ENCODE results near the gene ASIC4. TPM values are rescaled to one million over a fixed set of nuclear protein-coding genes. Genes with fewer than 3 reads are reported as not detected.

The ASIC4 gene
- total and polyA plus RNA-seq, 2 of the 13 experiments (the other 11 are each of a cell fraction or from before 2014, with no cell fraction given), result 0.03 TPM; not detected in 1

DNA sequence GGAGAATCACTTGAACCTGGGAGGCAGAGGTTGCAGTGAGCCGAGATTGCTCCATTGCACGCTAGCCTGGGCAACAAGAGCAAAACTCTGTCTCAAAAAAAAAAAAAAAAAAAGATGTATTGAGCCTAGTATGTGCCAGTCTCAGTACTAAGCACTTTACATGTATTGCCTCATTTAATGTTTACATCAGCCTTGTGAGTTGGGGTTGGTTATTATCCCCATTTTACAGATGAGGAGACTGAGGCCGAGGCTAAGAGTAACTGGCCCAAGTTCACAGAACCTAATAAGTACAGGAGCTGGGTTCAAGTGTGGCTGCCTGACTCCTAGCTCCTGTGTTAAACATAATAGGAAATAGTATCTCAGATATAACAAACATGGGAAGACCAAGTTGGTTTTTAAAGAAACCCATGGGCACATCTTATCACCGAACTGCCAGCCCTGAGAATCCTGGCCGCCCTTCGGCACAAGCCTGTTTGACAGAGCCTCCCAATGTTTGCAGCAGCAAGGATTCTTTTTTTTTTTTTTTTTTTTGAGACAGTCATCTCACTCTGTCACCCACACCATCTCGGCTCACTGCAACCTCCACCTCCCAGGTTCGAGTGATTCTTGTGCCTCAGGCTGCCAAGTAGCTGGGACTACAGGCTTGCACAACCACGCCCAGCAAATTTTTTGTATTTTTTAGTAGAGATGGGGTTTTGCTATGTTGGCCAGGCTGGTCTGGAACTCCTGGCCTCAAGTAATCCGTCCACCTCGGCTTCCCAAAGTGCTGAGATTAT is 39.8 kb upstream of the ASIC4 start:
- FAIRE-seq (no peak), ATAC-seq (no peak), DNase-seq (ENCODE audit: low spot score) (no peak)
- TF ChIP-seq ZNF629 (CRISPR knock-in tag; conservative IDR thresholded peaks at IDR 0.05) (peak; percentile 82), NBN (conservative IDR thresholded peaks at IDR 0.05) (no peak), HOXD1 (CRISPR knock-in tag; IDR thresholded peaks at IDR 0.05) (no peak)
- peaks cover 11 to 82% of the 10 kb centered on the region in 2 experiments; a peak in 4 of 5 replicates for H3K27me3 ChIP-seq (ENCODE audit: control insufficient read depth in 1 of 2, insufficient read depth in 2 of 2, low read length in 2 of 2)
- CTCF ChIA-PET (ENCODE audit: low intra/inter-chr PET ratio, low total read pairs), result no interaction called here
- no TSS peak for BruUV-seq (replicated peaks)
- no peaks in the 10 kb centered on the region for H3K9me3 ChIP-seq (ENCODE audit: low read length)
- H2AFZ ChIP-seq (ENCODE audit: low read length), result no peak overlapping the region
- H3K9ac ChIP-seq (ENCODE audit: insufficient read depth, low read depth, low read length), result no peak overlapping the region
- H3K79me2 ChIP-seq (ENCODE audit: insufficient read depth, low read length), result no peaks in the 10 kb centered on the region
- H4K20me1 ChIP-seq (ENCODE audit: insufficient read depth, low read length), result no peaks in the 10 kb centered on the region; the same call in 1 of the 2 replicates
- H3K4me2 ChIP-seq (ENCODE audit: low read depth, low read length), result no peak overlapping the region
- POLR2A ChIA-PET, result no interaction called here
- intact Hi-C loops (cut with micrococcal nuclease; ENCODE audit: unreplicated experiment), result no loop called here
- in situ Hi-C loops (cut with HindIII; ENCODE audit: extremely low pct_ligation_motif_present, low pct_unique_long_range_greater_than_20kb), result loop anchor here (10.0 kb wide), 1 partner anchor 50 kb away; no protein-coding TSS in a partner anchor
- H3K27ac ChIP-seq (ENCODE audit: extremely low read length, insufficient read depth, low read length), result no peak overlapping the region
- no peak overlapping the region for H3K4me3 ChIP-seq (replicated peaks in 1 of 3; ENCODE audit: insufficient read depth in 1 of 3, low read depth in 2 of 3, low read length in 3 of 3)
- H3K36me3 ChIP-seq (replicated peaks in 1 of 2; ENCODE audit: control insufficient read depth in 1 of 2, insufficient read depth in 2 of 2, low read length in 2 of 2), result no peaks in the 10 kb centered on the region
- WGBS (ENCODE audit: low lambda C conversion rate), result 7% methylated on average over 11 of the region's 11 CpGs
- H3K4me1 ChIP-seq (ENCODE audit: insufficient read depth, low read length), result no peaks in the 10 kb centered on the region

DNA sequence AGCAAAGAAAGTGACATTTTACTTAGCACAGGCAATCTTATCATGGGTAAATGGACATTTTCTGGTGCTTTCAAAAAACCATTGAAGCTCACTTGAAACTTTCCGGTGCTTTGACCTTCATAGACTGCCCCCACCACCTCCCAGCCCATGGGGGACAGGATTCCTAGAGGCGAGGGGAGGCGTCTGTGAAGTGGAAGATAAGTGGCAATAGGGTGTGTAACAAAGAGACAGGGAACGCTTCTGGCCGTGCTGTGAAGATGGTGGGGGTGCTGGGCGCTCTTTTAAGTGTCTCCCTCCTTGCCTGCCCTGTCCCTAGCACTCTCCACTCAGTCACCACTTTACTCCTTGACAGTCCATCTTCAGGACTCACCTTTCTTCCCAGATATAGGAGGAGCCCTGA is 39.0 kb upstream of the ASIC4 start:
- in situ Hi-C loops (cut with HindIII; ENCODE audit: extremely low pct_ligation_motif_present, low pct_unique_long_range_greater_than_20kb), result loop anchor here (10.0 kb wide), 1 partner anchor 50 kb away; no protein-coding TSS in a partner anchor
- ChIA-PET CTCF (ENCODE audit: low intra/inter-chr PET ratio, low total read pairs) (interaction anchor here (3.8 kb wide), 1 partner anchor 55 kb away, joined by 39 read pairs; no protein-coding TSS in a partner anchor), POLR2A (no interaction called here)
- intact Hi-C loops (cut with micrococcal nuclease; ENCODE audit: unreplicated experiment), result no loop called here
- Histone ChIP-seq H3K9ac (ENCODE audit: insufficient read depth, low read depth, low read length) (no peak overlapping the region), H3K4me3 (replicated peaks in 1 of 3; ENCODE audit: insufficient read depth in 1 of 3, low read depth in 2 of 3, low read length in 3 of 3) (no peak overlapping the region), H3K4me1 (ENCODE audit: insufficient read depth, low read length) (no peaks in the 10 kb centered on the region), H3K36me3 (replicated peaks in 1 of 2; ENCODE audit: control insufficient read depth in 1 of 2, insufficient read depth in 2 of 2, low read length in 2 of 2) (no peaks in the 10 kb centered on the region), H3K9me3 (ENCODE audit: low read length) (no peaks in the 10 kb centered on the region), H2AFZ (ENCODE audit: low read length) (no peak overlapping the region), H4K20me1 (ENCODE audit: insufficient read depth, low read length) (no peaks in the 10 kb centered on the region; the same call in 1 of the 2 replicates), H3K4me2 (ENCODE audit: low read depth, low read length) (no peak overlapping the region), H3K27me3 (ENCODE audit: control insufficient read depth in 1 of 2, insufficient read depth in 2 of 2, low read length in 2 of 2) (peaks cover 18 to 82% of the 10 kb centered on the region in 2 experiments), H3K27ac (ENCODE audit: extremely low read length, insufficient read depth, low read length) (no peak overlapping the region), H3K79me2 (ENCODE audit: insufficient read depth, low read length) (no peaks in the 10 kb centered on the region)
- FAIRE-seq (no peak), DNase-seq (ENCODE audit: low spot score) (no peak), ATAC-seq (no peak)
- 3% methylated on average over 6 of the region's 6 CpGs for WGBS (ENCODE audit: low lambda C conversion rate)
- no TSS peak for BruUV-seq (replicated peaks)
- TF ChIP-seq IRX3 (CRISPR knock-in tag; IDR thresholded peaks at IDR 0.05; ENCODE audit: borderline replicate concordance, low read depth) (no peak), ZMYM4 (CRISPR knock-in tag; IDR thresholded peaks at IDR 0.05) (no peak), PLRG1 (conservative IDR thresholded peaks at IDR 0.05) (no peak), SAFB2 (CRISPR knock-in tag; IDR thresholded peaks at IDR 0.05; ENCODE audit: borderline replicate concordance, low read depth) (no peak), PRPF4 (IDR thresholded peaks at IDR 0.05; ENCODE audit: low read depth, low read length, poor library complexity, severe bottlenecking) (no peak), HMG20B (CRISPR knock-in tag; conservative IDR thresholded peaks at IDR 0.05) (no peak), MTF1 (CRISPR knock-in tag; IDR thresholded peaks at IDR 0.05) (no peak), ZNF10 (CRISPR knock-in tag; IDR thresholded peaks at IDR 0.05; ENCODE audit: borderline replicate concordance, low read depth) (no peak)
- TF ChIP-seq, protein P1, sequence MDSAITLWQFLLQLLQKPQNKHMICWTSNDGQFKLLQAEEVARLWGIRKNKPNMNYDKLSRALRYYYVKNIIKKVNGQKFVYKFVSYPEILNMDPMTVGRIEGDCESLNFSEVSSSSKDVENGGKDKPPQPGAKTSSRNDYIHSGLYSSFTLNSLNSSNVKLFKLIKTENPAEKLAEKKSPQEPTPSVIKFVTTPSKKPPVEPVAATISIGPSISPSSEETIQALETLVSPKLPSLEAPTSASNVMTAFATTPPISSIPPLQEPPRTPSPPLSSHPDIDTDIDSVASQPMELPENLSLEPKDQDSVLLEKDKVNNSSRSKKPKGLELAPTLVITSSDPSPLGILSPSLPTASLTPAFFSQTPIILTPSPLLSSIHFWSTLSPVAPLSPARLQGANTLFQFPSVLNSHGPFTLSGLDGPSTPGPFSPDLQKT (CRISPR knock-in tag; IDR thresholded peaks at IDR 0.05; ENCODE audit: borderline replicate concordance), result no peak
- TF ChIP-seq, protein P2, sequence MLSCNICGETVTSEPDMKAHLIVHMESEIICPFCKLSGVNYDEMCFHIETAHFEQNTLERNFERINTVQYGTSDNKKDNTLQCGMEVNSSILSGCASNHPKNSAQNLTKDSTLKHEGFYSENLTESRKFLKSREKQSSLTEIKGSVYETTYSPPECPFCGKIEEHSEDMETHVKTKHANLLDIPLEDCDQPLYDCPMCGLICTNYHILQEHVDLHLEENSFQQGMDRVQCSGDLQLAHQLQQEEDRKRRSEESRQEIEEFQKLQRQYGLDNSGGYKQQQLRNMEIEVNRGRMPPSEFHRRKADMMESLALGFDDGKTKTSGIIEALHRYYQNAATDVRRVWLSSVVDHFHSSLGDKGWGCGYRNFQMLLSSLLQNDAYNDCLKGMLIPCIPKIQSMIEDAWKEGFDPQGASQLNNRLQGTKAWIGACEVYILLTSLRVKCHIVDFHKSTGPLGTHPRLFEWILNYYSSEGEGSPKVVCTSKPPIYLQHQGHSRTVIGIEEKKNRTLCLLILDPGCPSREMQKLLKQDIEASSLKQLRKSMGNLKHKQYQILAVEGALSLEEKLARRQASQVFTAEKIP (CRISPR knock-in tag; IDR thresholded peaks at IDR 0.05; ENCODE audit: borderline replicate concordance), result no peak

Data from HepG2 (cell line).